Measurements from ENCODE around the gene CAMK2D. TPM values are rescaled to one million over a fixed set of nuclear protein-coding genes. Genes with fewer than 3 reads are reported as not detected.

Gene CAMK2D
- total RNA-seq, 1 donor from 2014 or later, result 19.7 TPM

DNA sequence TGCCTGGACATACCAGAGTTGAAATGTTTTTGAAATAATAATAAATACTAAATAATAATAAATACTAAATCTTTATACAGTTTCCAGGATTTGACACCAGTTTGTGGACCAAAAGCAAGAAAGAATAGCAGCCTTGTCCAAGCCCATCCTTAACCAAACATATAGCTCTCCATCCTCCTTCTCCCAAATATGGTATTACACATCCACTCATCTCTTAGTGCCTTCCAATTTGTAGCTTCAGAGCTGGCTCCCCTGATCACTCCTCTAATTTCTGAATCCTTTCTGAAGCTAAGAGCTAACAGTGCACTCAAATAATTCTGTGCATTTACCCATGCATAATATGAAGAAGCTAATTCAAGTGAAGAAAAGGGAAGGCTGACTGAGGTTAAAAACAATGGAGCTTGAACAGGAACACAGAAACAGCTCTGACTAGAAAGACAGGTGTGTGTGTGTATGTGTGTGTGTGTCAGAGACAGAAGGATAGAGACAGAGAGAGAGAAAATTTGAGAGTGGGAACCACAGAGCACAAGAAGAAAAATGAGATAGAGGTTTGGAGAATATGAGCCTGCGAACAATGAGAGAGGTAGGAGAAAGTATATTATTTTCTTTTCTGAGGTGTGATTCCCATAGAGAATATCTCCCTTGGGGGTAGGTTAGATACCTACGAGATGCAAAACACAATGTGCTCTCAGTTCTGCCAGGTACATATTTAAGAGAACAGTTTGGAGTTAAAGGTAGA is 123.5 kb downstream of the CAMK2D start:
- Mint-ChIP-seq H3K27me3 (ENCODE audit: unreplicated experiment) (no peaks in the 10 kb centered on the region), H3K4me3 (ENCODE audit: unreplicated experiment) (no peak overlapping the region), H3K27ac (ENCODE audit: unreplicated experiment) (no peak overlapping the region), H3K36me3 (ENCODE audit: low read depth, unreplicated experiment) (peaks cover 6% of the 10 kb centered on the region), H3K9me3 (ENCODE audit: unreplicated experiment) (no peaks in the 10 kb centered on the region), H3K4me1 (ENCODE audit: unreplicated experiment) (no peaks in the 10 kb centered on the region)
- DNase-seq (ENCODE audit: low spot score), result no peak
- TF ChIP-seq, protein P1, sequence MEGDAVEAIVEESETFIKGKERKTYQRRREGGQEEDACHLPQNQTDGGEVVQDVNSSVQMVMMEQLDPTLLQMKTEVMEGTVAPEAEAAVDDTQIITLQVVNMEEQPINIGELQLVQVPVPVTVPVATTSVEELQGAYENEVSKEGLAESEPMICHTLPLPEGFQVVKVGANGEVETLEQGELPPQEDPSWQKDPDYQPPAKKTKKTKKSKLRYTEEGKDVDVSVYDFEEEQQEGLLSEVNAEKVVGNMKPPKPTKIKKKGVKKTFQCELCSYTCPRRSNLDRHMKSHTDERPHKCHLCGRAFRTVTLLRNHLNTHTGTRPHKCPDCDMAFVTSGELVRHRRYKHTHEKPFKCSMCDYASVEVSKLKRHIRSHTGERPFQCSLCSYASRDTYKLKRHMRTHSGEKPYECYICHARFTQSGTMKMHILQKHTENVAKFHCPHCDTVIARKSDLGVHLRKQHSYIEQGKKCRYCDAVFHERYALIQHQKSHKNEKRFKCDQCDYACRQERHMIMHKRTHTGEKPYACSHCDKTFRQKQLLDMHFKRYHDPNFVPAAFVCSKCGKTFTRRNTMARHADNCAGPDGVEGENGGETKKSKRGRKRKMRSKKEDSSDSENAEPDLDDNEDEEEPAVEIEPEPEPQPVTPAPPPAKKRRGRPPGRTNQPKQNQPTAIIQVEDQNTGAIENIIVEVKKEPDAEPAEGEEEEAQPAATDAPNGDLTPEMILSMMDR (IDR thresholded peaks at IDR 0.05; ENCODE audit: unreplicated experiment), result no peak

DNA sequence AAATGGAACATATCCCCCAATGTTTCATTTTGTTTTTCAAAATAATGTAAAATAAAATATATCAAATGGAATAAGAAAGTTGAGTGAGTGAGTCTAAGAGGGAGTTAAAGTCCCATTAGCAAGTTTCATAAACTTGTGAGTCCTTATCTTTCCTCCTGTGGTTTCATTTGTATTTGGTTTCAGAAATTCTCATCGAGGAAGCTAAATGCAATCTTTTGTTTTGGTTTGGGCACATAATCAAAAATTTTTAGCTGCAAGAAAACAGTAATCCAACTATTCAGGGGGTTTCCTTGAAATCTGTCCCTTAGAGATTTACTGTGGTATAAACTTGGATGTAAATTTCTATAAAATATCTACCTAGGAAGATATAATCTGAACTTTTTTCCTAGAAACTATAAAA is 124.2 kb downstream of the CAMK2D start:
- H3K4me3 Mint-ChIP-seq (ENCODE audit: unreplicated experiment), result no peak overlapping the region
- no peaks in the 10 kb centered on the region for H3K4me1 Mint-ChIP-seq (ENCODE audit: unreplicated experiment)
- H3K9me3 Mint-ChIP-seq (ENCODE audit: unreplicated experiment), result no peaks in the 10 kb centered on the region
- peaks cover 6% of the 10 kb centered on the region for H3K36me3 Mint-ChIP-seq (ENCODE audit: low read depth, unreplicated experiment)
- no peak overlapping the region for H3K27ac Mint-ChIP-seq (ENCODE audit: unreplicated experiment)
- no peak for DNase-seq (ENCODE audit: low spot score)
- TF ChIP-seq, protein P1 (IDR thresholded peaks at IDR 0.05; ENCODE audit: unreplicated experiment), result no peak
- H3K27me3 Mint-ChIP-seq (ENCODE audit: unreplicated experiment), result no peaks in the 10 kb centered on the region

DNA sequence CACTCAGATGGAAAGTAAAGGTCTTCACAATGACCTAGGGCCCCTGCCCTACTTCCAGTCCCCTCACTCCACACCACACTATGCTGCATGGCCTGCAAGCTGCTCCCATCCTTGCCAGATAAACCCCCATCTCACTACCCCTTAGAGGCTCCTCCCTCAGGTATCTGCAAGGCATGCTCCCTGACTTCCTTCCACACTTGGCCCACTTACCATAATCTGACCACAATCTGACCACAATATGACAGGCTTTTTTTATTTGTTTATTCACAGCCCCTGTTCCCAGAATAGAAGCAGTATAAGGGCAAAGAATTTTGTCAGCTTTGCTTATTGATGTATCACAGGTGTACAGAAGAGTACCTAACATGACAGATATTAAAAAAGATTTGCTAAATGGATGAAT is 124.7 kb downstream of the CAMK2D start:
- Mint-ChIP-seq H3K36me3 (ENCODE audit: low read depth, unreplicated experiment) (peaks cover 6% of the 10 kb centered on the region), H3K9me3 (ENCODE audit: unreplicated experiment) (no peaks in the 10 kb centered on the region), H3K4me3 (ENCODE audit: unreplicated experiment) (no peak overlapping the region), H3K27me3 (ENCODE audit: unreplicated experiment) (no peaks in the 10 kb centered on the region), H3K4me1 (ENCODE audit: unreplicated experiment) (no peaks in the 10 kb centered on the region), H3K27ac (ENCODE audit: unreplicated experiment) (no peak overlapping the region)
- DNase-seq (ENCODE audit: low spot score), result no peak
- TF ChIP-seq, protein P1 (IDR thresholded peaks at IDR 0.05; ENCODE audit: unreplicated experiment), result no peak

DNA sequence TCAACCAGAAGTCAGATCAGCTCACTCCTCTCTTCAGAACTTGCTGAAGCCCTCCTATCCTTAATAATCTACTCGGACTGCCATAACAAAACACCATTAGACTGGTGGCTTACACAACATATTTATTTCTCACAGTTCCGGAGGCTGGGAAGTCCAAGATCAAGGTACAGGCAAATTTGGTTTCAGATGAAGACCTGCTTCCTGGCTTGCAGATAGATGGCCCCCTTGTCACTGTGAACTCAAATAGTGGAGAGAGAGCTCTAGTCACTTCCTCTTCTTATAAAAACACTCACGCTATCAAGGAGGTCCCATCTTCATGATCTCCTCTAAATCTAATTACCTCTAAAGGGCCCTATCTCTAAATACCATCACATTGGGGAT is 125.1 kb downstream of the CAMK2D start:
- no peak overlapping the region for H3K4me3 Mint-ChIP-seq (ENCODE audit: unreplicated experiment)
- no peak overlapping the region for H3K27ac Mint-ChIP-seq (ENCODE audit: unreplicated experiment)
- H3K9me3 Mint-ChIP-seq (ENCODE audit: unreplicated experiment), result no peaks in the 10 kb centered on the region
- peaks cover 6% of the 10 kb centered on the region for H3K36me3 Mint-ChIP-seq (ENCODE audit: low read depth, unreplicated experiment)
- no peaks in the 10 kb centered on the region for H3K27me3 Mint-ChIP-seq (ENCODE audit: unreplicated experiment)
- H3K4me1 Mint-ChIP-seq (ENCODE audit: unreplicated experiment), result no peaks in the 10 kb centered on the region
- no peak for DNase-seq (ENCODE audit: low spot score)
- TF ChIP-seq, protein P1 (IDR thresholded peaks at IDR 0.05; ENCODE audit: unreplicated experiment), result no peak

DNA sequence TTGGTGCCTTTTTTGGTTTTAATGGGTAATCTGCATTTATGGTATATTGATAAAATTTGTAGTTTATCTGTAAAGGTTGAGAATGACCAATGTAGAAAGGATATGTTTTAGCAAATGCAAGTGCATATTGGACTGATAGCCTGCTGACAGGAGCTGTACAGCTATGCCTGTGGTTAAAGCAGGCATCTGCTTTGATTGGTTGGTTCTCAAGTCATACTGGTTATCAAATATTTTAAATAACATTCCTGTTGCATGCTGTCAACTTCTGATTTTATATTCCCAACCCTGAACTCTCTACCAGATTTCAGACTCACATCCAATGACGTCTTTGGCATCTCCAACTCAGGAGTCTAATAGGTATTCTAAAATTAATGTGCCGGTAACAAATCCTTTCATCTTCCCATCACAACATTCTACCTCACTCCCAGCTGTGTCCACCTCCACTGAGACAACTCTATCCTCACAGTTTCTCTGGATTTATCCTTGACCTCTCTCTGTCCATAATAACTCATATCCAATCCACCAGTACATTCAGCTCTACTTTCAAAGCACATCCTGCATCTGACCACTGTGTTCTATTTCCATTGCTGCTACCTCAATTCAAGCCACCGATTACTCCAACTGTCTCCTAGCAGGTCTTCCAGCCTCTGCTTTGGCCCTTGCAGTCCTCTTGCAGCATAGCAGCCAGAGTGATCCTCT is 125.7 kb downstream of the CAMK2D start:
- Mint-ChIP-seq H3K36me3 (ENCODE audit: low read depth, unreplicated experiment) (peaks cover 6% of the 10 kb centered on the region), H3K27me3 (ENCODE audit: unreplicated experiment) (no peaks in the 10 kb centered on the region), H3K4me1 (ENCODE audit: unreplicated experiment) (no peaks in the 10 kb centered on the region), H3K27ac (ENCODE audit: unreplicated experiment) (no peak overlapping the region), H3K4me3 (ENCODE audit: unreplicated experiment) (no peak overlapping the region), H3K9me3 (ENCODE audit: unreplicated experiment) (no peaks in the 10 kb centered on the region)
- no peak for DNase-seq (ENCODE audit: low spot score)
- TF ChIP-seq, protein P1 (IDR thresholded peaks at IDR 0.05; ENCODE audit: unreplicated experiment), result no peak

Measured in endothelial cell (in vitro differentiated cells).